SHP77 treated with DMSO at 0.1 percent for 48 hours (cell line): ENCODE measurements around the gene FRMPD2.

Experiments
- DNase-seq: peaks from one replicate; lab custom pipeline; 2025; lab: John Stamatoyannopoulos, UW

FRMPD2 gene

GRCh38 chr10:48274636-48275035 lies at the start of gene FRMPD2:
TSS of gene FRMPD2 (minus strand) at chr10:48274696. CDS start at chr10:48274567, 129 bp downstream.
- no peak for DNase-seq

- no peak for DNase-seq
Observed at GRCh38 chr10:48322017-48322416, 47.5 kb upstream of the FRMPD2 start.

GRCh38 chr10:48317321-48317990 lies 43.0 kb upstream of the FRMPD2 start:
- no peak for DNase-seq

DNA sequence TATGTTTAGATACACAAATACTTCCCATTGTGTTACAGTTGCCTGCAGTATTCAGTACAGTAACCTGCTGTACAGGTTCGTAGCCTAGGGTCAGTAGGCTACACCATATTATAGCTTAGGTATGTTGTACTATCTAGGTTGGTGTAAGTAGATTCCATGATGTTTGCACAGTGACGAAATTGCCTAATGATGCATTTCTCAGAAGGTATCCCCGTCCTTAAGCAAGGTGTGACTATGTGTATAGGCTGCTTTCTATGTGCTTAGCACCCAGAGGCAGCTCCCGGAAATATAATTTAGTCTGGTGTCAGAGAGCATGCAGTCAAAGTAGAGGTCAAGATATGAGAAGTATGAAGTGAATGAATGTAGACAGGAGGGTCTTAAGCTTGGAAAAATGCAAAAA lies 41.7 kb upstream of the FRMPD2 start:
- DNase-seq, result no peak

- DNase-seq, result no peak
Observed at GRCh38 chr10:48314107-48314506, 39.6 kb upstream of the FRMPD2 start.

- DNase-seq, result no peak
Observed at GRCh38 chr10:48309711-48310226, 35.3 kb upstream of the FRMPD2 start.

GRCh38 chr10:48307711-48308018 lies 33.2 kb upstream of the FRMPD2 start:
- no peak for DNase-seq

DNA sequence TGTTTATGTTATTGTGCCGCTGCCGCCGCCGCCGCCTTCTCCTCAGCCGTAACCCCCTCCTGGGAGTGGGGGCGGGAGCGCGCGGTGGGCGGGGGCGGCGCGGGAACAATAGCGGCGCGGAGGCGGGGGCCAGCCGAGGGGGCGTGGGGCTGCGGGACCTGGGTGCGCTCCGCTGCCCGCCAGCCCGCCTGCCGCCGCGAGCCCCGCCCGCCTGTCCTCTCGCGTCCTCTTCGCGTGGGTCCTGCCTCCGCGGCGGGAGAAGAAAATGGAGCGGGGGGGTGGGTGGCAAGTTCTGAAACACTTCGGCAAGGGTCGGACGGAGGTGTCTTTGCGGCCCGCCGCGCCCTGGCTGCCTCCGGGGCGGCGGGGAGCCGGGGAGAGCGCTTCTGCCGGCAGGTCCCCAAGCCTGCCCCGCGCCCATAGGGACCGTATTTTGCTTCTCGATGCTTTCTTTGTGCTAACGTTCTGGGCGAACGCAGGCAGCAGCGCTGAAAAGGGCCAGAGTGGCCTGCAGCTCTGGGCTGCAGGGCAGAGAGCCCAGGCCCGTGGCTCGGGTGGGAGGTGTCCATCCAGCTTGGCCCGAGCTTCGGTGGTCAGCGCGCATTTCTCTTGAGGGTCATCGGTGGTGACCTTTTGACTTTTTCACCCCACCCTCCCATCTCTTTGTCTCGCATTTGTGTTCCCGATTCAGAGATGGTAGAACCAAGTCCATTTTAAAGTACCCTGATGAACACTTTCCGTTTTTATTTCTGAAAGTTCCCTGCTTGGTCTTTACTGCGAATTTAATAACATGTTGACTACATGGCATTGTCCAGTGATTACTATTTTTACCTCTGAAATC lies 32.6 kb upstream of the FRMPD2 start:
- DNase-seq, result no peak

GRCh38 chr10:48306265-48306869 lies 31.9 kb upstream of the FRMPD2 start, which contains the start of gene MAPK8:
TSS of gene MAPK8 (plus strand) at chr10:48306677. CDS start at chr10:48401661, 94,984 bp downstream.
- peak; percentile 27 for DNase-seq

- DNase-seq, result no peak
Observed at GRCh38 chr10:48305905-48306264, 31.4 kb upstream of the FRMPD2 start.

DNA sequence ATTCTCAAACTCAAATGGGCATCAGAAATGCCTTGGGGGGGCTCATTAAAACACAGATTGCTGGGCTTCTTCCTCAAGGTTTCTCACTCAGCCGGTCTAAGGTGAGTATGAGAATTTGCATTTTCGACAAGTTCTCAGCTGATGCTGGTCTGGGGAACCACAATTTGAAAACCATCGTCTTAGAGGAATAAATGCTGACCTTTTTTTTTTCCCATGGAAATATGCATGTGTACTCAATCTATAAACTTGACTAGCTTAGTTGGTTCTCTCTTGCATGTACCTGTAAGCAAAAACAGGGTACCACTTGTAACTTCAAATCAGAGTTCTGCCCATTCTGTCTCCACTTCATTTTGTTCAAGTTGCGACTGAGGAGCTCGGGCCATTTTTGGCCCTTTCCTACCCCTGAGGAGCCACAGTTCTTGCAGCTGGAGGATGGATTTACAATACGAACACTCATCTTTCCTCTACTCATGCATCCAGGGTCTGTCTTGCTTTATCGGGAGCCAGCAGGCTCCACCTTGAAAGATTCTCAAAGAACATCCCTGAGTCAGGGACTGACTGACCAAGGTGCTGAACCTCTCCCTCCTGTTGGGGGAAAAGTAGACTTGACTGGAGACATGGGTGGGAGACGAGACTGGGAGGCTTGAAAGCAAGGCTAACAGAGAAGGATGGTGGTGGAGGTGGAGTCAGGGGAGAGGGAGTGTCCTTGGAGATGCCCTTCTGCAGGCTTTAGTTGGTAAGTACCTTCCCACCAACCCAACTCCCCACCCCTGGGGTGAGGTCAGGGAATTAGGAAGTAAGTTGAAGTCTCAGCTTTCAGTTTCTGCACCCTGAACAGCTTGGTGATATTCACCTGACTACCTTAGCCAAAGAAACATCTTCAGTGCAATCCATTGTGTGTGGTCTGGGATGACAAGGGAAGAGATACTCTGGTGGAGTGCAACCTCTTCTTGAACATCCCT lies 28.3 kb upstream of the FRMPD2 start:
- DNase-seq, result no peak

DNA sequence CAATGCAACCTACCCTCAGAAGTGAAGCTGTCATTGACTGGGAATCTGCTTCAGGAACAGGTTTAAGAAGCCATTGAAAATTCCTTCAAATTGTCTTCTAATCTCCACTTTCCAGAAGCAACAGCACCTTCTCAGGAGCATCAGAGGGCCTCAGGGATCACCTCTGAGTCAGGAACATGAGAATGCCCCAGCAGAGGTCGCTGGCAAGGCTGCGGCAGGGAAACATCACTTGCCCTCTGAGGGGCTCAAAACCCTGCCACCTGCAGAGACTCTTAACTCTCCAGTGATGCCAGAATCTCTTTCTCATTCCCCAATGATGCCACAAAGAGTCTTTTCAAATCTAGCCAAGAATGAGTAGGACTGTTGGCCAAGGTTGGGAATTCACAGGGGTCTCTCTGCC lies 26.1 kb upstream of the FRMPD2 start:
- DNase-seq, result no peak

- no peak for DNase-seq
Observed at GRCh38 chr10:48299692-48300091, 25.2 kb upstream of the FRMPD2 start.

GRCh38 chr10:48299066-48299465 lies 24.6 kb upstream of the FRMPD2 start:
- no peak for DNase-seq

DNA sequence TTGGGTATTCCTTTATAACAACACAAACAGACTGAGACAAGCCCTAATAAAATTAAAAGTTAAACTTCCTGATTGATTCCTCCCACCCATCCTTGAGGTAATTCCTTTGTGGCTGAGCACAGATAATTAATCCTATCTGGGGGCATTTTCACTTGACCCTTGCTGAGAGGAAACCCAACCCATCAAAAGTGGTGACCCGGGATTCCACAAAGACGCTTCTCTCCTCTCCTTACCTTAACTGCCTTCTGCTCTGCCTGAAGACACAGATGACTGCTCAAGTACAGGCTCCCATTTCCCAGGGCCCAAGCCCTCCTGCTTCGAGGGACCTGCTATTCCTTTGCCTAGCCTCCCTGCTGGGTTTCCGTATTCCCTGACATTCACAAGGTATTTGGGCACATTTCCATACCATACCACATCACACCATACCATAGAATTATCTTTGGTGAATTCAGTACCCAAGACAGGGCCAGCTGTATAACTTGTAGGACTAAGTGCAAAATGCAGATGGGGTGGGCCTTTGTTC lies 22.1 kb upstream of the FRMPD2 start:
- no peak for DNase-seq

GRCh38 chr10:48294431-48294830 lies 19.9 kb upstream of the FRMPD2 start:
- no peak for DNase-seq

GRCh38 chr10:48292616-48293015 lies 18.1 kb upstream of the FRMPD2 start:
- DNase-seq, result no peak

- no peak for DNase-seq
Observed at GRCh38 chr10:48291190-48291589, 16.7 kb upstream of the FRMPD2 start.

- no peak for DNase-seq
Observed at GRCh38 chr10:48290286-48290685, 15.8 kb upstream of the FRMPD2 start.

DNA sequence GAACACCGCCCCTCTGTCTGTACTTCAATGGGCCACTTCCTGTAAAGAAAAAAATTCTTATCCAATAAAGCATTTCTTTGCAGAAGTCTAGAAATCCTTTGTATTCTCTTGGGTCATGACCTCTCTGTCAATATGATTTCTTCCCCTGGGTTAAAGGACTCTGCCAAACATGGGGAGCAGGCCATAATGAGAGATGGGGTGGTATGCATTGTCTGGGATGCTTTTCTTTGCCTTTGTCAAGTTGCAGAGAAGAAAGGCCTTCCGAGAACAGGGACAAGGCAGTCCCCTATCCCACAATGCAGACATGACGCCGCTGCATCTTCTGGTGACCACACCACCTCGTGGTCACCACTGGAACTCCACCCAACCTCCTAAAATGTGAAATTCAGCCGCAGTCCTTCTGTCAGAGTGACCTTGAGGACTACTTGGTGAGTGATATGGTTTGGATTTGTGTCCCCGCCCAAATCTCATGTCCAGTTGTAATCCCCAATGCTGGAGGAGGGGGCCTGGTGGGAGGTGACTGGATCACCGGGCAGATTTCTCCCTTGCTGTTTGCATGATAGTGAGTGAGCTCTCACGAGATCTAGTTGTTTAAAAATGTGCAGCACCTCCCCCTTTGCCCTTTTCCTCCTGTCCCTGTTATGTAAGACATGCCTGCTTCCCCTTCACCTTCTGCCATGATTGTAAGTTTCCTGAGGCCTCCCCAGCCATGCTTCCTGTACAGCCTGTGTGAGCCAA lies 15.2 kb upstream of the FRMPD2 start:
- DNase-seq, result no peak

- no peak for DNase-seq
Observed at GRCh38 chr10:48288661-48289060, 14.2 kb upstream of the FRMPD2 start.
